ENCODE data around the gene LRRC36. TPM values are rescaled to one million over a fixed set of nuclear protein-coding genes. Genes with fewer than 3 reads are reported as not detected.
A peak's percentile ranks its signal among the peaks of the same experiment; 100 is the strongest.

The LRRC36 gene
- total RNA-seq, 3 donors from 2014 or later (not counting 1 experiment from before 2014, with no cell fraction given): not detected

DNA sequence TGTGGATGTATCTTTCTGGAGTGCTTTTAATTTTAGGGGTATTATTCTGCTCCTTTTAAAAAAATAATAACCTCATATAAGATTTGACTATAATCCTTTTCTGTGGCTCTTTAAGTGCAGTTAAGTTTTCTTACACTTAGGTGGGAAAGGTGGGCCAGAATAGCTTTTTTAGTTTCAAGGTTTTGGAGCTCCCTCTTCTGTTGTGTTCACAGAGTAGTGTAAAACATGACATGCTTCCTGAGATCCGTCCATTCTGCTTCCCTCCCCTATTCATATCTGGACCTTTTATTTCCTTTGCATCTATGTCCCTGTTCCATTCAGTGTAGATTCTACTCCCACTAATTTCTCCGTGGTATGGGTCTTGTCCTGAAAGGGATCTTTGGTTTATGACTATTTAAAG, 12.8 kb downstream of the LRRC36 start:
- ATAC-seq (no peak), DNase-seq (peak in 1 of 2 donors; percentile 15)
- Histone ChIP-seq H3K36me3 (ENCODE audit: control insufficient read depth, insufficient read depth, low read length) (no peaks in the 10 kb centered on the region), H3K27me3 (ENCODE audit: control insufficient read depth, insufficient read depth, low read length) (no peaks in the 10 kb centered on the region), H3K4me3 (ENCODE audit: low read length) (no peak overlapping the region), H3K4me1 (ENCODE audit: control insufficient read depth, insufficient read depth, low read length) (no peaks in the 10 kb centered on the region), H3K27ac (ENCODE audit: low read length) (no peak overlapping the region), H3K9me3 (ENCODE audit: control insufficient read depth, insufficient read depth, low read length) (no peaks in the 10 kb centered on the region)
- Mint-ChIP-seq H3K27ac (no peak overlapping the region), H3K27me3 (ENCODE audit: low read depth in 2 of 2) (no peaks in the 10 kb centered on the region), H3K4me3 (no peak overlapping the region), H3K9me3 (no peaks in the 10 kb centered on the region), H3K4me1 (no peaks in the 10 kb centered on the region), H3K36me3 (no peaks in the 10 kb centered on the region)
- WGBS (ENCODE audit: insufficient coverage): 38% methylated on average over 1 of the region's 2 CpGs
- TF ChIP-seq, protein P1, sequence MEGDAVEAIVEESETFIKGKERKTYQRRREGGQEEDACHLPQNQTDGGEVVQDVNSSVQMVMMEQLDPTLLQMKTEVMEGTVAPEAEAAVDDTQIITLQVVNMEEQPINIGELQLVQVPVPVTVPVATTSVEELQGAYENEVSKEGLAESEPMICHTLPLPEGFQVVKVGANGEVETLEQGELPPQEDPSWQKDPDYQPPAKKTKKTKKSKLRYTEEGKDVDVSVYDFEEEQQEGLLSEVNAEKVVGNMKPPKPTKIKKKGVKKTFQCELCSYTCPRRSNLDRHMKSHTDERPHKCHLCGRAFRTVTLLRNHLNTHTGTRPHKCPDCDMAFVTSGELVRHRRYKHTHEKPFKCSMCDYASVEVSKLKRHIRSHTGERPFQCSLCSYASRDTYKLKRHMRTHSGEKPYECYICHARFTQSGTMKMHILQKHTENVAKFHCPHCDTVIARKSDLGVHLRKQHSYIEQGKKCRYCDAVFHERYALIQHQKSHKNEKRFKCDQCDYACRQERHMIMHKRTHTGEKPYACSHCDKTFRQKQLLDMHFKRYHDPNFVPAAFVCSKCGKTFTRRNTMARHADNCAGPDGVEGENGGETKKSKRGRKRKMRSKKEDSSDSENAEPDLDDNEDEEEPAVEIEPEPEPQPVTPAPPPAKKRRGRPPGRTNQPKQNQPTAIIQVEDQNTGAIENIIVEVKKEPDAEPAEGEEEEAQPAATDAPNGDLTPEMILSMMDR (IDR thresholded peaks at IDR 0.05): no peak
- intact Hi-C loops (cut with micrococcal nuclease): no loop called here

DNA sequence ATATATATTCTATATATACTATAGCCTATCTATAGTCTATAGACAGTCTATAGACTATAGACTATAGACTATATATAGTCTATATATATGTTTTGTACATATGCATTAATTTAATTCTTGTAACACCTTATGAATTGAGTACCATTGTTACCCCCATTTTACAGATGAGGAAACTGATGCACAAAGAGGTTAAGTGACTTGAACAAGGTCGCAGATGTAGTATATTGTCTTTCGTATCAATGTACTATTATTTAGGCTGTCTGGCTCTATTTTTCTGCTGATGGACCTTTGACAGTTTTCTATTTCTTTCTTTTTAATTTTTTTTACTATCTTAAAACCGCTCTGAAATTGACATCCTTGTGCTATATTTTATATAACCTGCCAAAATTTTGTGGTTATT, 14.6 kb downstream of the LRRC36 start:
- ATAC-seq (no peak), DNase-seq (no peak)
- Histone ChIP-seq H3K9me3 (ENCODE audit: control insufficient read depth, insufficient read depth, low read length) (no peaks in the 10 kb centered on the region), H3K4me3 (ENCODE audit: low read length) (no peak overlapping the region), H3K27ac (ENCODE audit: low read length) (no peak overlapping the region), H3K36me3 (ENCODE audit: control insufficient read depth, insufficient read depth, low read length) (no peaks in the 10 kb centered on the region), H3K4me1 (ENCODE audit: control insufficient read depth, insufficient read depth, low read length) (no peaks in the 10 kb centered on the region), H3K27me3 (ENCODE audit: control insufficient read depth, insufficient read depth, low read length) (no peaks in the 10 kb centered on the region)
- no peak overlapping the region for H3K27ac Mint-ChIP-seq
- no peak overlapping the region for H3K4me3 Mint-ChIP-seq
- H3K9me3 Mint-ChIP-seq: no peaks in the 10 kb centered on the region
- H3K36me3 Mint-ChIP-seq: no peaks in the 10 kb centered on the region
- WGBS (ENCODE audit: insufficient coverage): 93% methylated on average over 3 of the region's 3 CpGs
- intact Hi-C loops (cut with micrococcal nuclease): no loop called here
- no peaks in the 10 kb centered on the region for H3K27me3 Mint-ChIP-seq (ENCODE audit: low read depth in 2 of 2)
- TF ChIP-seq, protein P1 (IDR thresholded peaks at IDR 0.05): no peak
- no peaks in the 10 kb centered on the region for H3K4me1 Mint-ChIP-seq

DNA sequence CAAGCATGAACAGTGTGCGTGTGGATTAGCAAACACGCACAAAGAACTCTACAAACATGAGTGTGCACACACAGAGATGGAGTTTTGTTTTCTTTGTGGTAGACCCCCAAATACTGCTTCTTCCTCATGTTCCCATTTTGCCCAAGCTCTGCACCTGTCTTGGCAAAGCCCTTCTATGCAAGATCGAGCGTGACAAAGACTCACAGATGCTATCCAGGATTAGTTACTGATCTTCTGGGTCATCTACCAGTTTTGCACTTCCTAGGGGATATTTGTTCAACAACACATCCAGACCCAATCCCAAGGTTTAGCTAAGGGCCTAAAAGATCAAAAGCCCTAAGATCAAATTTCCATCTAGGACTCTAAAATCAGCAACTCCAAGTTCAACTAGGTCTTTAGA, 16.0 kb downstream of the LRRC36 start:
- Histone ChIP-seq H3K4me3 (ENCODE audit: low read length) (no peak overlapping the region), H3K27ac (ENCODE audit: low read length) (no peak overlapping the region), H3K9me3 (ENCODE audit: control insufficient read depth, insufficient read depth, low read length) (no peaks in the 10 kb centered on the region), H3K4me1 (ENCODE audit: control insufficient read depth, insufficient read depth, low read length) (no peaks in the 10 kb centered on the region), H3K36me3 (ENCODE audit: control insufficient read depth, insufficient read depth, low read length) (no peaks in the 10 kb centered on the region), H3K27me3 (ENCODE audit: control insufficient read depth, insufficient read depth, low read length) (no peaks in the 10 kb centered on the region)
- no peak overlapping the region for H3K27ac Mint-ChIP-seq
- no peaks in the 10 kb centered on the region for H3K27me3 Mint-ChIP-seq (ENCODE audit: low read depth in 2 of 2)
- TF ChIP-seq, protein P1 (IDR thresholded peaks at IDR 0.05): no peak
- H3K4me1 Mint-ChIP-seq: no peaks in the 10 kb centered on the region
- ATAC-seq: no peak
- WGBS (ENCODE audit: insufficient coverage): 96% methylated on average over 4 of the region's 4 CpGs
- intact Hi-C loops (cut with micrococcal nuclease): no loop called here
- no peak for DNase-seq
- H3K9me3 Mint-ChIP-seq: no peaks in the 10 kb centered on the region
- no peak overlapping the region for H3K4me3 Mint-ChIP-seq
- no peaks in the 10 kb centered on the region for H3K36me3 Mint-ChIP-seq

DNA sequence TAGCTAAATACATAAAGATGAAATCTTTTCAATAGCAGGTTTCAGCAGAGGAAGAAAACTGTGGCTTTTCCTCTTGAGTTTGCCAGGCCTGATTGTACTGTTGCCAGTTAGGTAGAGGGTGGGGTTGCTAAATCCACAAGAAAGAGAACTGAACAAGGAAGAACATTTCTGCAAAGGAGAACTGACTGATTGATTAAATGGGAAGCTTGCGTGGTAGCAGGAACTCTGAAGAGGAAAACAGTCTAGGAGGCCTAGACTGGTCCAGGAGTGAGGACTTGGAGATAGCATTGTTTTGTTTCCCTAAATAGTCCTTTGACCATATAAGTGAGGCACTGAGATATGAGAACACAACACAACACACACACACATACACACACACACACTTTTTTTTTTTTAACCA, 18.8 kb downstream of the LRRC36 start:
- DNase-seq: no peak
- Histone ChIP-seq H3K9me3 (ENCODE audit: control insufficient read depth, insufficient read depth, low read length) (no peaks in the 10 kb centered on the region), H3K4me3 (ENCODE audit: low read length) (no peak overlapping the region), H3K27ac (ENCODE audit: low read length) (no peak overlapping the region), H3K36me3 (ENCODE audit: control insufficient read depth, insufficient read depth, low read length) (no peaks in the 10 kb centered on the region), H3K27me3 (ENCODE audit: control insufficient read depth, insufficient read depth, low read length) (no peaks in the 10 kb centered on the region), H3K4me1 (ENCODE audit: control insufficient read depth, insufficient read depth, low read length) (no peaks in the 10 kb centered on the region)
- 100% methylated on average over 1 of the region's 1 CpG for WGBS (ENCODE audit: insufficient coverage)
- intact Hi-C loops (cut with micrococcal nuclease): no loop called here
- no peaks in the 10 kb centered on the region for H3K36me3 Mint-ChIP-seq
- TF ChIP-seq, protein P1 (IDR thresholded peaks at IDR 0.05): no peak
- no peak overlapping the region for H3K27ac Mint-ChIP-seq
- H3K4me1 Mint-ChIP-seq: no peaks in the 10 kb centered on the region
- no peaks in the 10 kb centered on the region for H3K9me3 Mint-ChIP-seq
- no peaks in the 10 kb centered on the region for H3K27me3 Mint-ChIP-seq (ENCODE audit: low read depth in 2 of 2)
- ATAC-seq: no peak
- no peak overlapping the region for H3K4me3 Mint-ChIP-seq
